ENCODE results near the gene SEMA5A. TPM values are rescaled to one million over a fixed set of nuclear protein-coding genes. Genes with fewer than 3 reads are reported as not detected.

Gene SEMA5A
- total and polyA plus RNA-seq, 2 donors (not counting 1 experiment from before 2014, with no cell fraction given): not detected

DNA sequence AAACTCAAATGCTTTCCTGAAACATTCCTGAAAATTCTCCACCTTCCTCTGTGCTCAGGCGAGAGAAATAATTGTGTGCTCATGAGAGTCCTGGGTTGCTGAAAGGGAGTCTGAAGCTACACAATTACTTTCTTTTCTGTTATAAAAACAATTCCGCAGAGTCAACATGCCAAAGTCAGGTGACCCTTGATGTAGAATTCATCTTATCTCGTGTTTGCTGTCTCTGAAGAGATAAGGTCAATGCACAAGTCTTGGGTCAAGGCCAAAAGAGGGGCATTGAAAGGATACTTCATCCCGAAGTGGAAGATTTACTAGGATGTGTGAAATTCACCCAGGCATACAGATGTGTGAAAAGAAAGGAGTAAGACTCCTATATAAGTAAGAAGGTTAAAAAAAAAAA, 493.5 kb downstream of the SEMA5A start:
- H2AFZ ChIP-seq (ENCODE audit: insufficient read depth, low read depth, low read length, poor library complexity, severe bottlenecking): no peak overlapping the region
- H3K4me2 ChIP-seq (replicated peaks; ENCODE audit: low read depth, low read length, poor library complexity, severe bottlenecking): no peak overlapping the region
- peaks cover 0 to 7% (median 0%) of the 10 kb centered on the region in 3 donors for H3K9me3 ChIP-seq (ENCODE audit: control extremely low read depth in 1 of 3, control insufficient read depth in 2 of 3, insufficient read depth in 1 of 3, low read length in 2 of 3)
- ATAC-seq (ENCODE audit: low read depth): no peak
- H3K4me1 Mint-ChIP-seq: no peaks in the 10 kb centered on the region
- TF ChIP-seq EZH2 (IDR thresholded peaks at IDR 0.05; ENCODE audit: borderline replicate concordance, insufficient read depth, low read depth, low read length, poor library complexity, severe bottlenecking): no peak
- TF ChIP-seq, protein P1, sequence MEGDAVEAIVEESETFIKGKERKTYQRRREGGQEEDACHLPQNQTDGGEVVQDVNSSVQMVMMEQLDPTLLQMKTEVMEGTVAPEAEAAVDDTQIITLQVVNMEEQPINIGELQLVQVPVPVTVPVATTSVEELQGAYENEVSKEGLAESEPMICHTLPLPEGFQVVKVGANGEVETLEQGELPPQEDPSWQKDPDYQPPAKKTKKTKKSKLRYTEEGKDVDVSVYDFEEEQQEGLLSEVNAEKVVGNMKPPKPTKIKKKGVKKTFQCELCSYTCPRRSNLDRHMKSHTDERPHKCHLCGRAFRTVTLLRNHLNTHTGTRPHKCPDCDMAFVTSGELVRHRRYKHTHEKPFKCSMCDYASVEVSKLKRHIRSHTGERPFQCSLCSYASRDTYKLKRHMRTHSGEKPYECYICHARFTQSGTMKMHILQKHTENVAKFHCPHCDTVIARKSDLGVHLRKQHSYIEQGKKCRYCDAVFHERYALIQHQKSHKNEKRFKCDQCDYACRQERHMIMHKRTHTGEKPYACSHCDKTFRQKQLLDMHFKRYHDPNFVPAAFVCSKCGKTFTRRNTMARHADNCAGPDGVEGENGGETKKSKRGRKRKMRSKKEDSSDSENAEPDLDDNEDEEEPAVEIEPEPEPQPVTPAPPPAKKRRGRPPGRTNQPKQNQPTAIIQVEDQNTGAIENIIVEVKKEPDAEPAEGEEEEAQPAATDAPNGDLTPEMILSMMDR (IDR thresholded peaks at IDR 0.05): no peak
- DNase-seq: no peak
- no peak overlapping the region for H3K27ac Mint-ChIP-seq
- no peak overlapping the region for H3K4me3 ChIP-seq (ENCODE audit: control extremely low read depth in 1 of 5, extremely low read depth in 1 of 5, insufficient read depth in 1 of 5, low read depth in 2 of 5, low read length in 4 of 5)
- H3K27ac ChIP-seq (ENCODE audit: low read length in 2 of 2): no peak overlapping the region
- no peaks in the 10 kb centered on the region for H3K36me3 ChIP-seq (replicated peaks in 1 of 2; ENCODE audit: control extremely low read depth in 1 of 2, control insufficient read depth in 1 of 2, extremely low read depth in 1 of 2, insufficient read depth in 2 of 2, low read length in 1 of 2)
- no peaks in the 10 kb centered on the region for H3K27me3 ChIP-seq (replicated peaks in 1 of 4; ENCODE audit: control extremely low read depth in 1 of 4, control insufficient read depth in 3 of 4, insufficient read depth in 4 of 4, low read length in 3 of 4)
- CTCF ChIA-PET: no interaction called here
- no peak overlapping the region for H3K9ac ChIP-seq (ENCODE audit: low read length)
- intact Hi-C loops (cut with micrococcal nuclease): no loop called here
- no peaks in the 10 kb centered on the region for H4K20me1 ChIP-seq (ENCODE audit: control insufficient read depth, insufficient read depth, low read length, poor library complexity, severe bottlenecking)
- POLR2A ChIA-PET: no interaction called here
- no peaks in the 10 kb centered on the region for H3K9me3 Mint-ChIP-seq (ENCODE audit: insufficient read depth)
- H3K79me2 ChIP-seq (ENCODE audit: control insufficient read depth, insufficient read depth, low read length): no peaks in the 10 kb centered on the region
- H3K4me1 ChIP-seq (ENCODE audit: control insufficient read depth in 2 of 2, insufficient read depth in 2 of 2, low read length in 2 of 2): no peaks in the 10 kb centered on the region
- no peak overlapping the region for H3K4me3 Mint-ChIP-seq
- 75% methylated on average over 2 of the region's 4 CpGs for WGBS (ENCODE audit: insufficient coverage)
- no peaks in the 10 kb centered on the region for H3K27me3 Mint-ChIP-seq

DNA sequence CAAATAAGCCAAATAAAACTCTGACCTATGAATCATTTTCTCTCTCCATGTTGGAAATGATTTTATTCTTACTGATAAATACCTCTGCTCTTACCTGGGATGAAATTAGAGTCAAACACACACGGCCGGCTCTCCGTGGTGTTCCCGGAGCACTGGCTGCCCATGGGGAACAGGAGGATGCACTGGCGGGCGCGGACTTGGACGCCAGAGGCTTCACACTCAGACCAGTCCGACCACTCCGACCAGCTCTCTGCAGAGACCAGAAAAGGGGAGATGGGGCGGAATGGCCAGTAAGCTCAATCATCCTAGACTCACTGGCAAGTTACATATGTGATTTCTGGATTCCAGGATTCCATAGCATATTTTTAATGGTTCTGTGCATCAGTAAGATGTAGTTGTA, 494.1 kb downstream of the SEMA5A start:
- H3K4me1 ChIP-seq (ENCODE audit: control insufficient read depth in 2 of 2, insufficient read depth in 2 of 2, low read length in 2 of 2): no peaks in the 10 kb centered on the region
- no peaks in the 10 kb centered on the region for H3K79me2 ChIP-seq (ENCODE audit: control insufficient read depth, insufficient read depth, low read length)
- CTCF ChIA-PET: no interaction called here
- no peaks in the 10 kb centered on the region for H4K20me1 ChIP-seq (ENCODE audit: control insufficient read depth, insufficient read depth, low read length, poor library complexity, severe bottlenecking)
- Mint-ChIP-seq H3K9me3 (ENCODE audit: insufficient read depth) (no peaks in the 10 kb centered on the region), H3K27me3 (no peaks in the 10 kb centered on the region), H3K4me3 (no peak overlapping the region), H3K27ac (no peak overlapping the region), H3K4me1 (no peaks in the 10 kb centered on the region)
- peaks cover 0 to 7% (median 0%) of the 10 kb centered on the region in 3 donors for H3K9me3 ChIP-seq (ENCODE audit: control extremely low read depth in 1 of 3, control insufficient read depth in 2 of 3, insufficient read depth in 1 of 3, low read length in 2 of 3)
- H3K9ac ChIP-seq (ENCODE audit: low read length): no peak overlapping the region
- 95% methylated on average over 7 of the region's 11 CpGs for WGBS (ENCODE audit: insufficient coverage)
- POLR2A ChIA-PET: no interaction called here
- no peak overlapping the region for H2AFZ ChIP-seq (ENCODE audit: insufficient read depth, low read depth, low read length, poor library complexity, severe bottlenecking)
- intact Hi-C loops (cut with micrococcal nuclease): no loop called here
- DNase-seq (no peak), ATAC-seq (ENCODE audit: low read depth) (no peak)
- no peaks in the 10 kb centered on the region for H3K27me3 ChIP-seq (replicated peaks in 1 of 4; ENCODE audit: control extremely low read depth in 1 of 4, control insufficient read depth in 3 of 4, insufficient read depth in 4 of 4, low read length in 3 of 4)
- TF ChIP-seq EZH2 (IDR thresholded peaks at IDR 0.05; ENCODE audit: borderline replicate concordance, insufficient read depth, low read depth, low read length, poor library complexity, severe bottlenecking): no peak
- TF ChIP-seq, protein P1 (IDR thresholded peaks at IDR 0.05): no peak
- no peak overlapping the region for H3K4me2 ChIP-seq (replicated peaks; ENCODE audit: low read depth, low read length, poor library complexity, severe bottlenecking)
- H3K36me3 ChIP-seq (replicated peaks in 1 of 2; ENCODE audit: control extremely low read depth in 1 of 2, control insufficient read depth in 1 of 2, extremely low read depth in 1 of 2, insufficient read depth in 2 of 2, low read length in 1 of 2): no peaks in the 10 kb centered on the region
- no peak overlapping the region for H3K4me3 ChIP-seq (ENCODE audit: control extremely low read depth in 1 of 5, extremely low read depth in 1 of 5, insufficient read depth in 1 of 5, low read depth in 2 of 5, low read length in 4 of 5)
- H3K27ac ChIP-seq (ENCODE audit: low read length in 2 of 2): no peak overlapping the region

Data from B cell (primary cell).